NCI-H345 treated with DMSO at 0.1 percent for 48 hours (cell line): ENCODE results near the gene GCDH.
A peak's percentile ranks its signal among the peaks of the same experiment; 100 is the strongest.
"Not testable (repeated sequence)": the region's sequence is repeated elsewhere in the genome, so short reads cannot be mapped to it uniquely, and the experiment has no call there.

Experiments used
- DNase-seq: peaks from one replicate; lab custom pipeline; 2025; ENCODE audit not compliant: unreplicated experiment; lab: John Stamatoyannopoulos, UW

The GCDH gene

DNA sequence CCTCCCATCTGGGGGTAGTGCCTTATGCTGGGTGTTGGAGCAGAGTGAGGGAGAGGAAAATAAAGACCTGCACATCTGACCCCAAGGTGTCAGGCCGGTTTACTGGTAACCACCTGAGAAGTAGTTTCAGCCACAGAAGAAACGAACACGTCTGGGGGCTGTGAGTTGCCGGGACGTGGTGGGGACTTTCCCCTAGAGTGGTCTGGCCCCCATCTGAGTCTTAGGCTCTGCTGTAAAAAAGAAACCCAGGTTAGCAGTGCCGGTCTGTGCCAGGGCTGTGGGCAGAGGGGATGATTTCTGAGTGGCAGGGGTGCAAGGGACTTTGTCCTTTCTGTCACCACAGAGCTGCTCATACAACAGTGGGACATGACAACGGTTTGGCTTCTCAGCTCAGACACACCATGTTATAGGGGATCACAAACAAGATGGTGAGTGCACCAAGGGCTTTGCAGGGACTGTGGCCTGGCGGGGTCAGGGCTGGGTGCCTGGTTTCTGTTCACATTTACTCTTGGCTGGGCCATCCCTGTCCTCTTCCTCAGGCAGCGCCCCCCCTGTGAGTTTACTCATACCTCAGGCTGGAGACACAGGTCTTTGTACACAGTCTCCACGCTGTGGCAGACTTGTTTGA lies 9.0 kb downstream of the GCDH start:
- DNase-seq, result no peak

DNA sequence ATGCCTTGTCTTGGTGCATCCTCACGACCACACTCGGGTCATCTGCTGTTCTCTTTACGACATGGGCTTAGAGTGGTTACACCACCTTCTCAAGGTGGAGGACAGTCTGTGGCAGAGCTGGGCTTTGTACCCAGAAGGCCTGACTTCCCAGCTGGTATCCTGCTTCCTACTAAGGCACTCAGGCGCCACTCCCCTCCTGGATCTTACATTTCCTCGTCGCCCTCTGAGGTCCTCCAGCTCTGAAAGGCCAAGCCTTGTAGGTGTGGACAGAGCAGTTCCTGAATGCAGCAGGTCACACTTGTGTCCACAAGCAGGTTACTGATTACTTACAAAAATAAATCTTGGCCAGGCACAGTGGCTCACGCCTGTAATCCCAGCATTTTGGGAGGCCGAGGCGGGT lies 16.2 kb downstream of the GCDH start:
- DNase-seq, result no peak

DNA sequence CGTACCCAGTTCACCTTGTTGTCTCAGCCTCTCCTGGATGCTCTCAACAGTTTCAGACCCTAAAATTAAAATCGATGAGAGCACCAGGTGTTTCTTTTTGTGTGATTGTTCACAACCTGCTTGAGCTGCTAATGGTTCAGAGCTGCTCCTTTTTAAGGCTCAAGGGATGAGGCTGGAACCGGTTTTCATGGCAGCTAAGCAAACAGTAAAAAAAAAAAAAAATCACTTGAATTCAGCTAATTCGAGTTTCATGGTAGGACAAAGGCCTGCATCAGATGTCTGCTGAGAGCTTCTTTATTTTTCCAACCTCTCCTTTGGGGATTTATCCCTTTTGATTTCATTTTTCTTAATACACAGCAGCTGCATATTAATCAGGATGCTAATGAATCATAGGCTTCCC lies 21.6 kb downstream of the GCDH start:
- DNase-seq, result peak; percentile 80

DNA sequence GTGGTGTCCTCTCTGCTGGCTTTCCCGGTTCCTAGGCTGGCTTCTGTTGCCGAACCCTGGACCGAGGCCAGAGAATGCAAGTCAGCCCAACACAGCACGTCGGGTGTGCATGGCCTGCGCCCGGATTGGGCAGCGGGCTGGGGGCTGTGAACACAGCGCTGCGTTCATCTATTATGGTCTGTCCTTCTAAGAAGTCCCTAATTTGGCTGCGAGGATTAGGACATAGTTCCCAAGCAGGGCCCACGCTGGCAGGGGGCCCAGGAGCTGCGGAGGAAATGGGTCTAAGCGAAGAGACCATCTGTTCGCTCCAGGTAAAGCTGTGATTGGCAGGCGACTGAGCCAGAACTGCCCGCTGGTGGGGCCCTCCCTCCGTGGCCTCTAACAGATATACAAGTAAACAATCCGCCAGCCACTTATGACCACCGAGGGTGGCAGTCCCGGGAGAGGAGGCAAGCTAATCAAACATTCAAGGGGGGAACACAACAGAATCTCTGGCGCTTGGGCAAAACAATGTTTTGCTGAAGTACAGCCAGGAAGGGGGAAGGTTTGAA lies 22.1 kb downstream of the GCDH start:
- DNase-seq, result peak; percentile 70

DNA sequence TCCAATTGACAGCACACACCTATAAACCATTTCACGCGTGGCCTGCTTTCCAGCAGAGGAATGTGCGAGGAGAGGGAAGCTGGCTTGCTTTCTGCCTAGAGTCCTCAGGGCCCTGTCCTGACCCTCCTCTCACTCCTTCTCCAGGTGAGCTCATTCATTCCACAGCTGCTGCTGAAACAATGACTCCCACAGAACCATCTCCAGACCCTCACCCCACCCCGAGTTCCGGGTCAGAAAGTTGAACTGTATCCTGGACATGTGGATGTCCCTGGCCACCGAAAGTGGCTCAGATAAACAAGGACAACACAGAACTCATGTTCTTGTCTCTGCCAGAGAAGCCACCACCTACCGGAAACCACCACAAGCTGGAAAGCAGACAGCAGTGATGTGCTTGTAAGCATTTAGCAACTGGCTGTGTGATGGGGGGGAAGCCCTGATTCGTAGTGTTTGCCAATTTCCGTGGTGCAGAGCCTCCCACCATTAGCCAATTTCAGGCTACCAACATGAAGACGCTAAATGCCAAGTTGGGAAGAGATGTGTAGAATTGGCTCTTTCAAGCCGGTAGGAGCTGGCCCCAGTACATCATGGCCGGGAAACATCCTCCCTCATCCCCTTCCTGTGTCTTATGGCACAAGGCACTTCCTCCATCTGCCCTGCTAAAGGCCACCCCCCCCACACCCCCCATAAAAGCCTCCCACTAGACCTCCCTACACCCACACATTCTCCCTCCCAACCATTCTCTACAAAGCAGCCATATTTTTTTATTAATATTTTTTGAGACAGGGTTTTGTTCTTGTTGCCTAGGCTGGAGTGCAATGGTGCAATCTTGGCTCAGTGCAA lies 23.1 kb downstream of the GCDH start:
- DNase-seq, result no peak

GRCh38 chr19:12915860-12916259 lies 24.9 kb downstream of the GCDH start:
- DNase-seq, result not testable (repeated sequence)

DNA sequence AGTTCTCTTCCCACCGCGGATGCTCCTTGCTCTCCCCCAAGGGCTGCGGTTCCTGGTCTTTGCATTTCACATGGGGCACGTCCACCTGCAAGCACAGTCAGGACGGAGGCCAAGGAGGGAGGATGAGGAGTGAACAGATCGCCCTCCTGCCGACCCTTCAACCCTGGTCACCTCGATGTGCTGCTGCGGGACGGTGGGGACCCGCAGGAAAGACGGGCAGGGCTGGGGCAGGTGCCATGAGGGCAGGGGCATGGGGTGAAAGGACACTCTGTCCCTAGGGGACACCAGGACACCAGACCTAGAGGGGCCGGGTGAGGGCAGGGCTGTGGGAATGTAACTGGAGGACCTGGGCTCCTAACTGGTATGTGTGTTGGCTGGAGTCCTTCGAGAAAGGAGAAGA lies 27.3 kb downstream of the GCDH start:
- no peak for DNase-seq

DNA sequence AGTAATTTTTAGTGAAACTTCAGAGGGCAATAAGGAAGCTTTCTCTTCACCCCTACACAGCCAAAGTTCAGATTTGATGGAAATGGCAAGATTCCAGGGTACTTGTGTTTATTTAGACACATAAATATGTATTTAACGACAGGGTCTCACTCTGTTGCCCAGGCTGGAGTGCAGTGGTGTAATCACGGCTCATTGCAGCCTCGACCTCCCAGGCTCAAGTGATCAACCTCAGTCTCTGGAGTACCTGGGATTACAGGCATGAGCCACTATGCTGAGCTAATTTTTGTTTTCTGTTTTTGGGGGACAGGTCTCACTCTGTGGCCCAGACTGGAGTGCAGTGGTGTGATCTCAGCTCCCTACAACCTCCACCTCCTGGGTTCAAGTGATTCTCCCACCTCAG lies 30.1 kb downstream of the GCDH start:
- no peak for DNase-seq

DNA sequence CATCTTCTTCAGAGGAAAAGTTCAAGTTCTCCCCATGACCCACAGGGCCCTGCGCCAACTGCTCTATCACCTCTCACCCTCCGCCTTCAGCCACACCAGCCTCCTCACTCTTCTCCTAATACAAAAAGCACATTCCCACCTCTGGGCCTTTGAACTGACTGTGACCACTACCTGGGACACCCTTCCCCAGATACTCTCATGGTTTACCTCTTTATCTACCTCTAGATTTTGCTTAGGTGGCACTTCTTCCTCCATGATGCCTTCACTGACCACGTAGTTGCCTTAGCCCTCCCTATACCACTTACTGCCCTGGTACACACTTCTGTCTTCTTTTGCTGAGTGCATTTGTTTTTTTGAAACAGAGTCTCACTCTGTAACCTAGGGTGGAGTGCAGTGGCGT lies 32.0 kb downstream of the GCDH start:
- no peak for DNase-seq

DNA sequence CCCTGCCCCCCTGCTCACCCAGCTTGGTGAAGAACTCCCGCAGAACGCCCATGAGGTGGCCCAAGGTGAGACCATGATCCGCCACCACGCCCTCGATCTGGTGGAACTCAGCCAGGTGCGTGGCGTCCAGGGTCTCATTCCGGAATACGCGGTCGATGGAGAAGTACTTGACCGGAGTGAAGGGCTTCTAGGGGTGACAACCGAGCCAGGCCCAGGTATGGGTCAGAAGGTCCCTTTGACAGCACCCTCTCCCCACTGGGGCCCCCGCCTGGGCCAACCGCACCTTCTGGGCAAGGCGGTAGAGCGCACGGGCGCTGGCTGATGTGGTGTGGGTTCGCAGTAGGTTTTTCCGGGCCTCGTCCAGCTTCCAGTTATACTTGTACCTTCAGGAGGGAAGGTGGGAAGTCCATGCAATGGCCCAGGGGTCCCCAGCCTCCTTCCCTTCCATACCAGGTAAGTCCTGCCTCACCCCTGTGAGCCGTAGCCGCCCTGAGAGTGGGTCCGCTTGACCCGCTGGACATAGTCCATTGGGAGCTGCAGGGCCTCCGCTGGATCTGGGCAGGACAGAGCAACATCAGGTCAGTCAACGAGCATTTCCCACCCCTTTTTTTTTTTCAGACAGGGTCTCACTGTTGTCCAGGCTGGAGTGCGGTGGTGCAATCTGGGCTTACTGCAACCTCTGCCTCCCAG lies 33.8 kb downstream of the GCDH start:
- DNase-seq, result no peak

GRCh38 chr19:12930002-12930645 lies 39.2 kb downstream of the GCDH start:
- DNase-seq, result no peak

- DNase-seq, result no peak
Measured at GRCh38 chr19:12932392-12933286, 41.7 kb downstream of the GCDH start.

GRCh38 chr19:12933287-12934072 lies 42.5 kb downstream of the GCDH start, which contains the start of gene FARSA:
TSS of gene FARSA (minus strand) at chr19:12933711. CDS start at chr19:12933696, 15 bp downstream.
- DNase-seq, result peak; percentile 6

DNA sequence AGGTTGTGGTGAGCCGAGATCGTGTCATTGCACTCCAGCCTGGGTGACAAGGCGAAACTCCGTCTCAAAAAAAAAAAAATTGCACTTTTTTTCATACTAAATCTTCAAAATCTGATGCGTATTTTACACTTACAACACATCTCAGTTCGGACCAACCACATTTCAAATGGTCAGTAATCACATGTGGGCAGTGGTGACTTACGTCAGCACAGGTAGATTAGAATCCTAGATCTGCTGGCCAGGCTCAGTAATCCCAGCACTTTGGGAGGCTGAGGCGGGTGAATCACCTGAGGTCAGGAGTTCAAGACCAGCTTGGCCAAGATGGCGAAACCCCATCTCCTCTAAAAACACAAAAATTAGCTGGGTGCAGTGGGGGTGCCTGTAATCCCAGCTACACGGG lies 44.1 kb downstream of the GCDH start:
- DNase-seq, result no peak

DNA sequence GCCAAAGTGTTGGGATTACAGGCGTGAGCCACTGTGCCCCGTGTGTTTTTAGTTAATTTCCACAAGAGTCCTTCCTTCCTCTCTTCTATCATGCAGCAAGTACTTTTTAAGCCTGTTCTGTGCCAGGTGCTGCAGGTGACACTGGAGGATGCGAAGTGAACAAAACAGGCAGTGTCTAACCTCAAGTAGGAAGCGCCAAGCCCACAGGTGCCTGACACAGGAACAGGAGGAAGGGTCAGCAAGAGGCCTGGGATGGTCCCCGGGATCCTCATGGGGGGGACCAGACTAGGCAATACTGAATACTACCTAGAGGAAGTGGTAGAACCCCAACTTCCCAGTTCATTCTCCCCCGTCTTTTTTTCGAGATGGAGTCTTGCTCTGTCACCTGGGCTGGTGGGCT lies 45.6 kb downstream of the GCDH start:
- DNase-seq, result no peak

DNA sequence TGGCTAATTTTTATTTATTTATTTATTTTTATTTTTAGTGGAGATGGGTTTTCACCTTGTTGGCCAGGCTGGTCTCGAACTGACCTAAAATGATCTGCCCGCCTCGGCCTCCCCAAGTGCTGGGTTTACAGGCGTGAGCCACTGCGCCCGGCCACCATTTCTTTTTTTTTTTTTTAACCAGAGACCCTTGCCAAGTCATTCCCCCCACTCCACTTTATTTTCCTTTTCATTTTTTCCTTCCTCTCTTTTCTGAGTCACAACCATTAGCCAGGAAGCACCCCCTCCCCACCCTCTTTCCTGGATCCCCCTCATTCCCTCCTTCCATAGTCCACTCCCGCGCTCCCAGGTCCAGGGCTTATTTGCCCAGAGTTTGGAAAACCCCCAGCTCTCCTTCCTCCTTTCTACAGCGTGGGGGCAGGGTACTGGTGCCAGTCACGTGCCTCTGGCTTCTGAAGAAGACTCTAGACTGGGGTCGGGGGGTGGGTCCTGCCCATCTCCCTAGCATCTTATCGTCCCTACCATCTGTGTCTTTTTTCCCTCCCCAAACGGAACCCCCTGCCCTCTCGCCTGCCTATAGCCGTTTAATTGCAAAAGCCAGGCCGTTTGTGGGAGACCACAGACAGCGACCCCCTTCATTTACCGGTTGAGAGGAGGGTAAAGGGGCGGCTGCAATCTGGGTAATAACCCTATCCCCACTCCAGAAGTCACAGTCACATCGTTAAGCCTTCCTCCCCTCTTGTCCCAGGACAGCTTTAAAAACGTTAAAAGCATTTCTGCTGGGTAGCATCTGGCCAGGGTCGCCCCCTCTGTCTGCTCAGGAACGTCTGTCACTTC lies 46.4 kb downstream of the GCDH start:
- no peak for DNase-seq

- peak; percentile 68 for DNase-seq
Measured at GRCh38 chr19:12937927-12938778, 47.2 kb downstream of the GCDH start, which contains the start of gene CALR. TSS of gene CALR (plus strand) at chr19:12938609. CDS start at chr19:12938680, 71 bp downstream.
